T-helper 1 cell treated with Interleukin-12 subunit alpha and Interleukin-12 subunit beta and Interleukin-4 antibody, amounts not matched to agents 30 μg/mL and 1 μg/mL, for 36 hours (primary cell): Measurements from ENCODE around the gene IL4.
"Not testable (repeated sequence)": the region's sequence is repeated elsewhere in the genome, so short reads cannot be mapped to it uniquely, and the experiment has no call there.

Experiments
- H3K27ac Mint-ChIP-seq: one replicate; pipeline ENCODE4 v1.8.0; 2021; ENCODE audit warnings: mild to moderate bottlenecking, mixed read lengths
- H3K27me3 Mint-ChIP-seq: one replicate; pipeline ENCODE4 v1.8.0; 2021; ENCODE audit warnings: low read depth, mixed read lengths
- H3K36me3 Mint-ChIP-seq: one replicate; pipeline ENCODE4 v1.8.0; 2021; ENCODE audit warnings: low read depth, mixed read lengths
- H3K4me1 Mint-ChIP-seq: one replicate; pipeline ENCODE4 v1.8.0; 2021; ENCODE audit warnings: low read depth, mixed read lengths
- H3K4me3 Mint-ChIP-seq: one replicate; pipeline ENCODE4 v1.8.0; 2021; ENCODE audit warnings: mild to moderate bottlenecking, moderate library complexity, mixed read lengths
- H3K9me3 Mint-ChIP-seq: one replicate; pipeline ENCODE4 v1.8.0; 2021; ENCODE audit warnings: mixed read lengths

The IL4 gene

DNA sequence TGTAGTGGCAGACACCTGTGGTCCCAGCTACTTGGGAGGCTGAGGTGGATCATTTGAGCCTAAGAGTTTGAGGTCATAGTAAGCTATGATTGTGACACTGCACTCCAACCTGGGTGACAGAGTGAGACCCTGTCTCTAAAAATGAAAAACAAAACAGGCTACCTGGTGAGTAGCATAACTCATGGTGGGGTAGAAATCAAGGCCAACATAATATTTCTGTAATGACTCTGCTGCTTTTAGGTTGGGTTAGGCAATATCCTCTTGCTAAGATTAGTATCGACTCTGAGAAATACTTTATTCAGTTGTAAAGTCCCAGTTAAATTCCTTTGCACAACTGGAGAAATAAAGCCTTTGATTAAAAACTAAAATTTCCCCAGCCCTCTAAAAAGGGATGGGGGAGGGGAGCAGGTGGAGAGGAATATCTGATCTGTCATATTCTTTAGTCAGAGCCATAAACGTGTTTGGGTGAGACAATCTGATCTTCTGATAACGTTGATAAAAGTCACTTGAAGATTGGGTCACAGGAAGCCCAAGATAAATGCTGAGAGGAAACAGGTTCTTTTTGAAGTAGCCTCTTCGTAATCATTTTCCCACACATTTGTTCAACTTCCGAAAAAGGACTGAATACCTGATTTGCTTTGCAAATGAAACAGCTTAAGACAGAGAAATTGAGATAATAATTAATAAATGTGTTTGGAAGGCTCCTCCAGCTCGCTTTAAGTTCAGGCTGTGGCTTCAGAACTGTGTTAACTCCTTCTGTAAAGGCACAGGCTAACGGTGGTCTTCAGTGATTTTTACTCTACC lies 14.9 kb downstream of the IL4 start:
- H3K4me3 Mint-ChIP-seq: no peak overlapping the region

DNA sequence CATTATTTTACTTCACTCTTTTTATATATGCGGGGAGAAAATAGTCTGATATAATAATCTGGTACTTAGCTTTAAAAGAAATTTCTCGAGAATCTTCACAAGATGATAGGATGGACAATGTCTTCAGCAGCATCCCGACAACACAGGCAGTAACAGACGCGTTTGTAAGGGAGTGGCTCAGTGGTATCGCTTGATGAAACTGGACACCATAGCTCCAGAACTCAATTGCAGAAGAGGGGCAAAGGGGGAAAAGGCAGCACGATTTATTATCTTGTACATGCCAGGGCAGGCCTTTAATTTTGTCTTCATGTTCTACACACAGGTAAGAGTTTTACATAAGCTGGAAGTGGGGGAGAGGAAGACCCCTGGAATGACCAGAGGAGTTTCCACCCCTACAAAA lies 15.7 kb downstream of the IL4 start:
- peaks cover 37% of the 10 kb centered on the region for H3K4me1 Mint-ChIP-seq
- peaks cover 3% of the 10 kb centered on the region for H3K9me3 Mint-ChIP-seq
- H3K4me3 Mint-ChIP-seq: no peak overlapping the region
- no peaks in the 10 kb centered on the region for H3K27me3 Mint-ChIP-seq
- peaks cover 16% of the 10 kb centered on the region for H3K36me3 Mint-ChIP-seq
- no peak overlapping the region for H3K27ac Mint-ChIP-seq

More for the DNA sequence above, 14.9 kb downstream of the IL4 start:
- Mint-ChIP-seq H3K9me3 (peaks cover 3% of the 10 kb centered on the region), H3K36me3 (peaks cover 16% of the 10 kb centered on the region), H3K27ac (peak overlapping the region; percentile 76), H3K4me1 (peaks cover 37% of the 10 kb centered on the region), H3K27me3 (no peaks in the 10 kb centered on the region)

DNA sequence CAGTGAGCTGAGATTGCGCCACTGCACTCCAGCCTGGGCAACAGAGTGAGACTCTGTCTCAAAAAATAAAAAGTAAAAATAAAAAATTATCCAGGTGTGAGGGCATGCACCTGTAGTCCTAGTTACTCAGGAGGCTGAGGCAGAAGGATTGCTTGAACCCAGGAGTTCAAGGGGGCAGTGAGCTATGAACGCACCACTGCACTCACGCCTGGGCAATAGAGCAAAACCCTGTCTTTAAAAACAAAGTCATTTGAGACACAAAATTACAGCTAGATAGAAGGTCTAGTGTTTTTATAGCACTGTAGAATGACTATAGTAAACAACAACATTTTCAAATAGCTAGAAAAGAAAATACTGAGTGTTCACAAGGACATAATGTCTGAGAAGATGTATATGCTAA lies 16.4 kb downstream of the IL4 start:
- Mint-ChIP-seq H3K4me1 (peaks cover 31% of the 10 kb centered on the region), H3K27me3 (no peaks in the 10 kb centered on the region), H3K9me3 (peaks cover 3% of the 10 kb centered on the region), H3K4me3 (no peak overlapping the region), H3K36me3 (peaks cover 15% of the 10 kb centered on the region), H3K27ac (no peak overlapping the region)

DNA sequence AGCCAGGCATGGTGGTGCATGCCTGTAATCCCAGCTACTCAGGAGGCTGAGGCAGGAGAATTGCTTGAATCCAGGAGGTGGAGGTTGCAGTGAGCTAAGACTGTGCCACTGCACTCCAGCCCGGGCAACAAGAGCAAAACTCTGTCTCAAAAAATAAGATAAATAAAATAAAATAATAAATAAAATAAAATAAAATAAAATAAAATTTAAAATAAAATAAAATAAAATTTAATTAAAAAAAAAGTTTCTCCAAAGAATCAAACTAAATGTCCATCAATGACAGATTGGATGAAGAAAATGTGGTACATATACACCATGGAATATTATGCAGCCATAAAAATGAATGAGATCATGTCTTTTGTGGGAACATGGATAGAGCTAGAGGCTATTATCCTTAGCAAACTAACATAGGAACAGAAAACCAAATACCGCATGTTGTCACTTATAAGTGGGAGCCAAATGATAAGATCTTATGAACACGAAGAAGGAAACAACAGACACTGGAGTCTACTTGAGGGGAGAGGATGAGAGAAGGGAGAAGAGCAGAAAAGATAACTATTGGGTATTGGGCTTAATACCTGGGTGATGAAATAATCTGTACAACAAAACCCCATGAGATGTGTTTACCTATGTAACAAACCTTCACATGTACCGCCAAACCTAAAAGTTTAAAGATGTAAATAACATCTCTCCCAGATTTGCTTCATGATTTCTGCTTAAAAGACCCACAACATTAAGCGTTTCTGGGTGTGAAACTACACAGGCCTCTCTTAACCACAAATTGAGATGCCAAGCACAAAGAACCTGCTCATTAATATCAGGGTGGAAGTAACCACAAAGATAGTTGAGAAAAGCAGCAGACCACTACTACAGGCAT lies 18.2 kb downstream of the IL4 start:
- not testable (repeated sequence) for H3K27me3 Mint-ChIP-seq
- peaks cover 24% of the 10 kb centered on the region for H3K4me1 Mint-ChIP-seq

DNA sequence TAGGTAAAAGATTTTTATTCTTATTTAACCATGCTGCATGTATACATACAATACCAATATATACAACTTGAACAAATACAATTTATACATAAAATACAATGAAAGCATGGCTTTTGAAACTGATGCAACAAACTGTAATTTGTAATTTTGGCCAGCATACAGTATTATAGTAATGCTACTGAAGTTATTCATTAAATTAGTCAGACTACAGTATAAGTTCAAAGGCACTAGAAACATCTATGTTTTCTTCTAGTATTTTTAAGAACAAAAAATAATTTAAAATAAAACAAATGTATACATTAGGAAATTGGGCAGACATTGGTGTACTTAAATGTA lies 18.8 kb downstream of the IL4 start:
- H3K27me3 Mint-ChIP-seq: no peaks in the 10 kb centered on the region
- H3K36me3 Mint-ChIP-seq: peaks cover 17% of the 10 kb centered on the region
- H3K27ac Mint-ChIP-seq: no peak overlapping the region
- no peak overlapping the region for H3K4me3 Mint-ChIP-seq
- peaks cover 24% of the 10 kb centered on the region for H3K4me1 Mint-ChIP-seq
- H3K9me3 Mint-ChIP-seq: peaks cover 3% of the 10 kb centered on the region

More for the DNA sequence above, 18.2 kb downstream of the IL4 start:
- peak overlapping the region; percentile 9 for H3K27ac Mint-ChIP-seq
- peaks cover 14% of the 10 kb centered on the region for H3K36me3 Mint-ChIP-seq
- H3K9me3 Mint-ChIP-seq, H3K4me3 Mint-ChIP-seq: not testable (repeated sequence)

DNA sequence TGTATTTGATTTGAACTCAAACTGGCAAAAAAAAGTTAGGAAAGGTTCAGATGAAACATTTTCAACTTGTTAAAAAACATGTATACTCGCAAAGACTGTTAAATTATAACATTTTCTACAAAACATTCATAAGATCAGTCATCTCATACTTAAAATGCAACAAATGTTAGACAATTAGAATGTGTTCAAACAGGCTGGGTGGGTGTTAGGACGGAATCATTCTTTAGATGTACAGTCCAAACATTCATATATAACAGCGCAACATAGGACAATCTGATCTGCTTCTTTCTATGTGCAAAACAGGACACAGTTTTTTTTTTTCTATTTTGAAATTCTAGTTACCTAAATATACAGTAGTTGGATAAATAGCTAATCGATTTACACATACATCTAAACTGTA lies 22.2 kb downstream of the IL4 start:
- no peak overlapping the region for H3K27ac Mint-ChIP-seq
- H3K36me3 Mint-ChIP-seq: peaks cover 33% of the 10 kb centered on the region
- no peak overlapping the region for H3K4me3 Mint-ChIP-seq
- peaks cover 3% of the 10 kb centered on the region for H3K9me3 Mint-ChIP-seq
- H3K27me3 Mint-ChIP-seq: no peaks in the 10 kb centered on the region
- H3K4me1 Mint-ChIP-seq: peaks cover 11% of the 10 kb centered on the region

DNA sequence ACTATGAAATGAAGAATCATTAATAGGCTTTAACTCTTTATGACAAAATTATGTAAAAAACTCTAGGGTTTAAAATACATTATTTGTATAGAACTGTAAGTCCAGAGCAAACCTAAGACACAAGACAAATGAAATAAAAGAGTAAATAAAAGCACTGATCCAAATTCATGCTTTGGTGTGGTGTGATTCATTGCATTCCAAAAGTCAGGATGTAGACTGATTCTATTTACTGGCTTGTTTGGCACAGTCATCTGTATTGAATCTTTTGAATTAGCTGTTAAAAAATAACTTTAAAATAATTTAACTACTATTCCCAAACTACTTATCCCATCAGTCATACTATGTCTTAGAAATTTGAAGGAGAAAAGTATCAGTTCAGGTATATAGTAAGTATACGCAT lies 31.1 kb downstream of the IL4 start:
- H3K27ac Mint-ChIP-seq: peak overlapping the region; percentile 50
- peaks cover 45% of the 10 kb centered on the region for H3K36me3 Mint-ChIP-seq
- no peaks in the 10 kb centered on the region for H3K9me3 Mint-ChIP-seq
- peaks cover 25% of the 10 kb centered on the region for H3K4me1 Mint-ChIP-seq
- no peaks in the 10 kb centered on the region for H3K27me3 Mint-ChIP-seq
- no peak overlapping the region for H3K4me3 Mint-ChIP-seq

DNA sequence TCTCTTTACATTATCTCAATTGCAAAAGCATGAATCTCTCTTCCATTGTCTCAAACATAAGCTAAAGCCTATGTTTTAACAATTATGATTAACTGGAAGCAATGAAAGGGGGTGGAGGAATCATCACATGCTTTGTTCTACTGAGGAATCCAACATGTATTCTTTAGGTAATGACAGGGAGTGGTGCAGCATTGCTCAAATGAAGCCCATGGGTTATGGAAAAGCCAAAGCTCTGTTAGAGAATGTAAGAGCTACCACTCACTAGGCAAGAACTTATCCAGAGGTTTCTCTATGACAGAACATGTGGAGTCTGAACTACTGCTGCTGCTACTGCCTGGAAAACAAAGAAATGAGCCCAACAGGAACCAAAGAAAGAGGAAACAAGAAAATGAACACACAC lies 34.9 kb downstream of the IL4 start:
- H3K27me3 Mint-ChIP-seq: no peaks in the 10 kb centered on the region
- peaks cover 28% of the 10 kb centered on the region for H3K36me3 Mint-ChIP-seq
- peaks cover 15% of the 10 kb centered on the region for H3K4me1 Mint-ChIP-seq
- no peaks in the 10 kb centered on the region for H3K9me3 Mint-ChIP-seq
- H3K27ac Mint-ChIP-seq: no peak overlapping the region
- H3K4me3 Mint-ChIP-seq: no peak overlapping the region

DNA sequence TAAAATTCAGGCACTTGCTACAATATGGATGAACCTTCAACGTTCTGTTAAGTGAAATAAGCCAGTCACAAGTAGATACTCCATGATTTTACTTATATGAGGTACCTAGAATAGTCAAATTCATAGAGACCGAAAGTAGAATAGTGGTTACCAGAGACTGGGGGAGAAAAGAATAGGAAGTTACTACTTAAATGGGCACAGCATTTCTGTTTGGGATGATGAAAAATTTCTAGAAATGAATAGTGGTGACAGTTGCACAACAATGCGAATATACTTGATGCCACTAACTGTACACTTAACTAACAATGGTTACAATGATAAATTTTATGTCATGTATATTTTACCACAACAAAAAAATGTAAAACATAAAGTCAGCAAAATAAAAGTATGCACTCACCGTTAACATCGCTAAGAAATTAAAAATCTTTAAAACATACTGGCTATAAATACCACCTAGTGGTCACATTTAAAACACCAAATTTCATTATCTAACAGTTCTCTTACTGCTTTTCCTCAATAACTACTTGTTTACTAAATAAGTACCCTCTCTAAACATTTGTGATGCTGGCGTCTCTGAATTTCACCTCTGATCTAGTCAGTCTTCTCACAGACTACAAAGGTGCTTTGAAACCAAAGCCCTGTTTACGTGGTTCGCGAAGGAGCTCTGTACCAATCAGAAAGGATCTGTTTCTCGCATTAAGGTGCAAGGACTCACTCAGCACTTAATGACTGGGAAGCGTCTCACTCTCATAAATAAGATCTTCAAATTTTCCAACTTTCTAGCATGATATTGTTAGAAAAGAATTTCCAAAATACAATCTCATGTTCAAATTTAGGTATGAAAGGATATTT lies 40.9 kb downstream of the IL4 start:
- peaks cover 29% of the 10 kb centered on the region for H3K36me3 Mint-ChIP-seq

DNA sequence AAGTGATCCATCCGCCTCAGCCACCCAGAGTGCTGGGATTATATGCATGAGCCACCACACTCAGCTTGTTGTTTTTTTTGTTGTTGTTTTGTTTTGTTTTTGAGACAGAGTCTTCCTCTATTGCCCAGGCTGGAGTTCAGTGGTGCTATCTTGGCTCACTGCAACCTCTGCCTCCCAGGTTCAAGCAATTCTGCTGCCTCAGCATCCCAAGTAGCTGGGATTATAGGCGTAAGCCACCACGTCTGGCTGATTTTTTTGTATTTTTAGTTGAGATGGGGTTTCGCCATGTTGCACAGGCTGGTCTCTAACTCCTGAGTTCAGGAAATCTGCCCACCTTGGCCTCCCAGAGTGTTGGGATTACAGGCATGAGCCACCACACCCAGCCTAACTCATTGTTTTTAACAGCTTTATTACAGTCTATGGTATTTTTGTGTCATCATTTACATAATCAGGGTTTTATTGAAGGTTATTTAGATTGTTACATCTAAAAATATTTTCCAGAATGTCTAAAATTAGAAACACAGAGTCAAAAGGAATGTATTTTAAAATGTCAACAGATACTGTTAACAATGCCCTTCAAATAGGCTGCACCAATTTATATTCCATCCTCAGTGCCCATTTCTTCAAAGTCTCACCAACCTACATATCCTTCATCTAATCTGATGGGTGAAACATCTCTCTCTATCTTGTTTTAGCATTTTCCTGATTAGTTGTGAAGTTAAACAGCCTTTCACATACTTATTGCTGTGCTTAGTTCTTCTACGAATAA lies 44.9 kb downstream of the IL4 start:
- no peak overlapping the region for H3K27ac Mint-ChIP-seq
- H3K27me3 Mint-ChIP-seq: no peaks in the 10 kb centered on the region
- no peaks in the 10 kb centered on the region for H3K9me3 Mint-ChIP-seq
- H3K36me3 Mint-ChIP-seq: peaks cover 39% of the 10 kb centered on the region
- peaks cover 14% of the 10 kb centered on the region for H3K4me1 Mint-ChIP-seq
- no peak overlapping the region for H3K4me3 Mint-ChIP-seq

More for the DNA sequence above, 40.9 kb downstream of the IL4 start:
- Mint-ChIP-seq H3K4me3 (peak overlapping the region; percentile 29), H3K4me1 (peaks cover 14% of the 10 kb centered on the region), H3K9me3 (no peaks in the 10 kb centered on the region), H3K27ac (peak overlapping the region; percentile 52), H3K27me3 (no peaks in the 10 kb centered on the region)

DNA sequence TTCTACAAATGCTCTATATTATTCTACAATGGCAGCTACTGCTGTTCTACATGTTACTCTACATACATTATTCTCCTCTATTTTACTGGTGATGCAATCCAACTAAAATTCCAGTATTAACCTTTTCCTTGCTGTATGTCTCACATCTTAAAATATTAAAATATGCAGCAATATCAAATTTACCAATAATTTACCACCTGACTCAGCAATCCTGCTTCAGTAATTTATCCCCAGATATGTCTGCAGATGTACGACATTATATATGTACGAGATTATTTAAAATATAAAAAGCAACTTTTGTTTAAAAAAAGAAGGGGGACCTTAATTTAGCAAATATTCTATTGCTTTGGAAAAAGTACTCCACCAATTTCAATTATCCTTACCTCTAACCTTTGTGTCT lies 52.0 kb downstream of the IL4 start:
- no peaks in the 10 kb centered on the region for H3K27me3 Mint-ChIP-seq
- H3K4me3 Mint-ChIP-seq: no peak overlapping the region
- peaks cover 6% of the 10 kb centered on the region for H3K4me1 Mint-ChIP-seq
- peaks cover 35% of the 10 kb centered on the region for H3K36me3 Mint-ChIP-seq
- no peaks in the 10 kb centered on the region for H3K9me3 Mint-ChIP-seq
- H3K27ac Mint-ChIP-seq: no peak overlapping the region

DNA sequence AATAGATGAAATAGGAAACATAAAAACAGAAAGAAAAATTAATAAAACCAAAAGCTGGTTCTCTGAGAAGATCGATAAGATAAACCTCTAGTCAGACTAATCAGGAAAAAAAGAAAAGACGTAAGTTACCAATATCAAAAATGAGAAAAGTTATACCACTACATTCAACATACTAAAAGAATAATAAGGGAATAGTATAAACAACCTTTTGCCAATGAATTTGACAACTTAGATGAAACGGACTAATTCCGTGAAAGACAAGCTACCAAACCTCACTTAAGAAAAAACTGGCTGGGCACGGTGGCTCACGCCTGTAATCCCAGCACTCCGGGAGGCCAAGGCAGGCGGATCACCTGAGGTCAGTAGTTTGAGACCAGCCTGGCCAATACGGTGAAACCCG lies 56.1 kb downstream of the IL4 start:
- no peaks in the 10 kb centered on the region for H3K27me3 Mint-ChIP-seq
- peaks cover 17% of the 10 kb centered on the region for H3K4me1 Mint-ChIP-seq
- no peak overlapping the region for H3K4me3 Mint-ChIP-seq
- peaks cover 24% of the 10 kb centered on the region for H3K36me3 Mint-ChIP-seq
- H3K27ac Mint-ChIP-seq: peak overlapping the region; percentile 34
- H3K9me3 Mint-ChIP-seq: no peaks in the 10 kb centered on the region
